IMR-90 (cell line): ENCODE data around the gene PLD4. TPM values are rescaled to one million over a fixed set of nuclear protein-coding genes. Genes with fewer than 3 reads are reported as not detected.

Experiments
- ATAC-seq: fragments of 200-7000 bp; cut with Tn5 transposase; 2 replicates; pipeline ENCODE4 v1.9.1; 2020; ENCODE audit warnings: low read depth, mild to moderate bottlenecking, moderate library complexity
- BruUV-seq: library from RNA; stranded (reverse); fragments of 400-500 nt; replicated peaks from 2 replicates; lab custom pipeline; 2021; lab: Mats Ljungman, UMichigan
- CTCF ChIA-PET: fragments of 300-600 bp; formaldehyde crosslinking; extraction: SDS; loops from one replicate; lab custom pipeline; 2021; ENCODE audit warnings: antibody characterized with exemption; lab: Yijun Ruan, JAX
- POLR2A ChIA-PET: fragments of 300-600 bp; sonication (Branson Sonifier 250); formaldehyde crosslinking; loops from one replicate; lab custom pipeline; 2022; ENCODE audit warnings: antibody characterized with exemption; ENCODE audit not compliant: unreplicated experiment; lab: Charles Lee
- DNase-seq: peaks from one replicate; pipeline ENCODE4 v3.0.0; 2013
- H2AFZ ChIP-seq: replicated peaks from 2 replicates; pipeline ENCODE3; 2013; ENCODE audit warnings: low read length, mild to moderate bottlenecking; ENCODE audit not compliant: poor library complexity
- H2AK5ac ChIP-seq: 2 replicates; pipeline ENCODE4 v1.6.1; 2013; ENCODE audit warnings: low read depth, low read length, inconsistent platforms
- H2AK9ac ChIP-seq: replicated peaks from 2 replicates; pipeline ENCODE3; 2013; ENCODE audit warnings: mild to moderate bottlenecking, low read depth, low read length, moderate library complexity; ENCODE audit not compliant: poor library complexity
- H2BK120ac ChIP-seq: 2 replicates; pipeline ENCODE4 v1.6.1; 2013; ENCODE audit warnings: low read depth, low read length, inconsistent platforms
- H2BK15ac ChIP-seq: 3 replicates; pipeline ENCODE4 v1.6.1; 2013; ENCODE audit warnings: low read depth, low read length, inconsistent platforms
- H2BK20ac ChIP-seq: 2 replicates; pipeline ENCODE4 v1.6.1; 2013; ENCODE audit warnings: low read depth, mild to moderate bottlenecking, inconsistent platforms, low read length, moderate library complexity
- H2BK5ac ChIP-seq: 2 replicates; pipeline ENCODE4 v1.6.1; 2013; ENCODE audit warnings: mild to moderate bottlenecking, low read depth, low read length, inconsistent platforms; ENCODE audit not compliant: poor library complexity, severe bottlenecking
- H3K14ac ChIP-seq: replicated peaks from 2 replicates; pipeline ENCODE4 v1.6.1; 2013; ENCODE audit warnings: low read depth, low read length, inconsistent platforms
- H3K18ac ChIP-seq: 2 replicates; pipeline ENCODE4 v1.6.1; 2013; ENCODE audit warnings: low read depth, low read length, control low read depth
- H3K23ac ChIP-seq: 2 replicates; pipeline ENCODE4 v1.6.1; 2013; ENCODE audit warnings: low read depth, low read length, inconsistent platforms
- H3K27ac ChIP-seq: 2 replicates; pipeline ENCODE4 v1.5.1; 2013; ENCODE audit warnings: mild to moderate bottlenecking, control low read depth, low read length; ENCODE audit not compliant: insufficient read depth
- H3K27me3 ChIP-seq: 2 replicates; pipeline ENCODE4 v1.6.1; 2013; ENCODE audit warnings: low read length; ENCODE audit not compliant: control insufficient read depth, insufficient read depth
- H3K36me3 ChIP-seq: 2 replicates; pipeline ENCODE4 v1.6.1; 2013; ENCODE audit warnings: low read length, mixed read lengths; ENCODE audit not compliant: control insufficient read depth, insufficient read depth
- H3K4ac ChIP-seq: 2 replicates; pipeline ENCODE4 v1.6.1; 2013; ENCODE audit warnings: low read depth, low read length, inconsistent platforms
- H3K4me1 ChIP-seq: 2 replicates; pipeline ENCODE4 v1.6.1; 2013; ENCODE audit warnings: low read length, mixed read lengths; ENCODE audit not compliant: control insufficient read depth, insufficient read depth
- H3K4me2 ChIP-seq: 2 replicates; pipeline ENCODE4 v1.6.1; 2013; ENCODE audit warnings: low read depth, mild to moderate bottlenecking, control low read depth, low read length, moderate library complexity
- H3K4me3 ChIP-seq: 2 replicates; pipeline ENCODE4 v1.5.1; 2013; ENCODE audit warnings: low read depth, mild to moderate bottlenecking, control low read depth, low read length, moderate library complexity; ENCODE audit not compliant: insufficient read depth
- H3K56ac ChIP-seq: 2 replicates; pipeline ENCODE4 v1.6.1; 2013; ENCODE audit warnings: low read length, inconsistent platforms; ENCODE audit not compliant: insufficient read depth; ENCODE audit errors: extremely low read depth
- H3K79me1 ChIP-seq, 2 experiments: 2 replicates each; pipeline ENCODE4 v1.6.1; 2013; ENCODE audit warnings: low read length in 2 of 2, inconsistent platforms in 1 of 2, low read depth in 1 of 2
- H3K9ac ChIP-seq: 2 replicates; pipeline ENCODE4 v1.6.1; 2013; ENCODE audit warnings: low read depth, low read length, control low read depth
- H3K9me1 ChIP-seq: 2 replicates; pipeline ENCODE4 v1.6.1; 2013; ENCODE audit warnings: low read length, inconsistent platforms; ENCODE audit not compliant: insufficient read depth
- H3K9me3 ChIP-seq: 2 replicates; pipeline ENCODE4 v1.6.1; 2013; ENCODE audit warnings: low read length; ENCODE audit not compliant: control insufficient read depth, insufficient read depth
- H4K20me1 ChIP-seq: 2 replicates; pipeline ENCODE4 v1.6.1; 2013; ENCODE audit warnings: low read length, inconsistent platforms; ENCODE audit not compliant: insufficient read depth
- H4K5ac ChIP-seq: 2 replicates; pipeline ENCODE4 v1.6.1; 2013; ENCODE audit warnings: mild to moderate bottlenecking, low read depth, low read length, control low read depth
- H4K8ac ChIP-seq, 2 experiments: 2 replicates each; pipeline ENCODE4 v1.6.1; 2013; ENCODE audit warnings: low read depth in 2 of 2, low read length in 2 of 2, control low read depth in 1 of 2, inconsistent platforms in 1 of 2
- H4K91ac ChIP-seq: 2 replicates; pipeline ENCODE4 v1.6.1; 2013; ENCODE audit warnings: low read depth, low read length, inconsistent platforms; ENCODE audit not compliant: insufficient read depth
- BHLHE40 ChIP-seq: fragments of 150-350 bp; IDR thresholded peaks from 2 replicates; pipeline ENCODE4 v1.6.1; 2016; ENCODE audit warnings: mild to moderate bottlenecking, low read depth, low read length
- CEBPB ChIP-seq: IDR thresholded peaks from 2 replicates; pipeline ENCODE4 v1.6.1; 2012; ENCODE audit warnings: low read depth, low read length, improper control_type of control experiment
- CHD1 ChIP-seq: IDR thresholded peaks from 2 replicates; pipeline ENCODE4 v1.6.1; 2012; ENCODE audit warnings: low read depth, low read length, improper control_type of control experiment
- CTCF ChIP-seq: conservative IDR thresholded peaks from 2 replicates; pipeline ENCODE4 v1.5.1; 2012; ENCODE audit warnings: mild to moderate bottlenecking, low read depth, low read length, improper control_type of control experiment
- ELK1 ChIP-seq: fragments of 150-350 bp; IDR thresholded peaks from 2 replicates; pipeline ENCODE4 v1.6.1; 2016; ENCODE audit warnings: low read depth, mild to moderate bottlenecking, low read length, moderate library complexity, borderline replicate concordance
- FOS ChIP-seq: fragments of 150-350 bp; IDR thresholded peaks from 2 replicates; pipeline ENCODE4 v1.6.1; 2016; ENCODE audit warnings: low read depth, low read length
- MAFK ChIP-seq: IDR thresholded peaks from 2 replicates; pipeline ENCODE4 v1.6.1; 2012; ENCODE audit warnings: low read depth, low read length, improper control_type of control experiment
- MAZ ChIP-seq: IDR thresholded peaks from 2 replicates; pipeline ENCODE4 v1.6.1; 2012; ENCODE audit warnings: low read depth, mild to moderate bottlenecking, low read length, improper control_type of control experiment, moderate library complexity, borderline replicate concordance
- MXI1 ChIP-seq: IDR thresholded peaks from 2 replicates; pipeline ENCODE4 v1.6.1; 2012; ENCODE audit warnings: low read depth, mild to moderate bottlenecking, low read length, moderate library complexity, borderline replicate concordance
- NFE2L2 ChIP-seq: fragments of 150-350 bp; IDR thresholded peaks from 2 replicates; pipeline ENCODE4 v1.6.1; 2016; ENCODE audit warnings: low read depth, mild to moderate bottlenecking, low read length
- POLR2A ChIP-seq: IDR thresholded peaks from 2 replicates; pipeline ENCODE4 v1.6.1; 2012; ENCODE audit warnings: mild to moderate bottlenecking, low read depth, low read length
- RAD21 ChIP-seq: IDR thresholded peaks from 2 replicates; pipeline ENCODE4 v1.6.1; 2012; ENCODE audit warnings: low read length, improper control_type of control experiment
- RCOR1 ChIP-seq: IDR thresholded peaks from 2 replicates; pipeline ENCODE4 v1.6.1; 2012; ENCODE audit warnings: mild to moderate bottlenecking, low read length, improper control_type of control experiment; ENCODE audit not compliant: insufficient replicate concordance
- RFX5 ChIP-seq: IDR thresholded peaks from 2 replicates; pipeline ENCODE4 v1.8.0; 2012; ENCODE audit warnings: low read depth, mild to moderate bottlenecking, low read length, moderate library complexity
- SMC3 ChIP-seq: fragments of 150-350 bp; IDR thresholded peaks from 2 replicates; pipeline ENCODE4 v1.6.1; 2016; ENCODE audit warnings: low read depth, mild to moderate bottlenecking, antibody characterized with exemption, low read length, moderate library complexity
- USF2 ChIP-seq: fragments of 150-350 bp; IDR thresholded peaks from 2 replicates; pipeline ENCODE4 v1.6.1; 2017; ENCODE audit warnings: mild to moderate bottlenecking, antibody characterized with exemption, low read length, low read depth
- WGBS, 2 experiments: methylation state at CpG; one replicate each; pipeline versions ENCODE4 v1.1.5 to v1.1.7; 2013; ENCODE audit warnings: missing lambda C conversion rate in 2 of 2; ENCODE audit not compliant: insufficient read length in 1 of 2; ENCODE audit errors: extremely low coverage in 2 of 2; 5-methylcytosine and 5-hydroxymethylcytosine counted together
- dilution Hi-C: fragments of 300-500 bp; cut with HindIII; formaldehyde crosslinking; loops from one replicate; pipeline ENCODE4 v1.14.3; 2018; ENCODE audit warnings: low sequenced_read_pairs; ENCODE audit not compliant: unreplicated experiment
- in situ Hi-C: fragments of 300-500 bp; cut with MboI; formaldehyde crosslinking; loops from 3 replicates; pipeline ENCODE4 v1.14.3; 2019; ENCODE audit warnings: low sequenced_read_pairs, inconsistent platforms, mixed read lengths
- intact Hi-C: fragments of 100-400 bp; cut with micrococcal nuclease; formaldehyde crosslinking; loops from 2 replicates; pipeline ENCODE4 v1.10.0; 2022
- polyA plus RNA-seq, 3 experiments: library from polyadenylated mRNA; depleted of rRNA; stranded (reverse); fragments of >200 nt; gene quantifications; 2 replicates each; pipeline ENCODE4 v1.2.3, GENCODE V29; 2012; ENCODE audit warnings: low replicate concordance in 1 of 3
- total RNA-seq: library from RNA; depleted of rRNA; stranded (reverse); fragments of >200 nt; gene quantifications from 2 replicates; pipeline ENCODE4 v1.2.3, GENCODE V29; 2012

Gene PLD4
- total and polyA plus RNA-seq, 2 of the 4 experiments (the other 2 are of a cell fraction): 0.05 TPM; not detected in 1

- no peak overlapping the region for H2BK5ac ChIP-seq
- H3K4me2 ChIP-seq: no peak overlapping the region
- intact Hi-C loops: no loop called here
- H3K4me3 ChIP-seq: no peak overlapping the region
- dilution Hi-C loops: no loop called here
- H2AK5ac ChIP-seq: no peak overlapping the region
- in situ Hi-C loops: no loop called here
- no peak overlapping the region for H3K18ac ChIP-seq
- no peak overlapping the region for H2BK20ac ChIP-seq
- no peak overlapping the region for H3K23ac ChIP-seq
- H3K27me3 ChIP-seq: no peaks in the 10 kb centered on the region
- 98% methylated on average over 7 of the region's 14 CpGs; no CpG with 5 or more reads in 1 of the 2 experiments for WGBS, 2 experiments
- H3K9me1 ChIP-seq: peaks cover 3% of the 10 kb centered on the region
- TF ChIP-seq MXI1: no peak
- no peak for TF ChIP-seq SMC3
- TF ChIP-seq POLR2A: no peak
- no peak for TF ChIP-seq MAZ
- TF ChIP-seq RFX5: no peak
- TF ChIP-seq RCOR1: no peak
- TF ChIP-seq FOS: no peak
- no peak for TF ChIP-seq NFE2L2
- TF ChIP-seq ELK1: no peak
- TF ChIP-seq BHLHE40: no peak
- TF ChIP-seq CHD1: no peak
- TF ChIP-seq USF2: no peak
- no peak for TF ChIP-seq MAFK
- TF ChIP-seq RAD21: no peak
- TF ChIP-seq CTCF: no peak
- TF ChIP-seq CEBPB: no peak
- BruUV-seq: no TSS peak
- peaks cover 5% of the 10 kb centered on the region for H3K4me1 ChIP-seq
- DNase-seq (no peak), ATAC-seq (no peak)
- no peak overlapping the region for H3K27ac ChIP-seq
- H4K5ac ChIP-seq: no peak overlapping the region
- no peaks in the 10 kb centered on the region; the same call in 1 of the 2 replicates for H3K9me3 ChIP-seq
- H3K36me3 ChIP-seq: peaks cover 21% of the 10 kb centered on the region
- H2BK15ac ChIP-seq: no peak overlapping the region
- no peak overlapping the region for H2AK9ac ChIP-seq
- H4K20me1 ChIP-seq: peaks cover 38% of the 10 kb centered on the region
- H3K79me1 ChIP-seq: peaks cover 12 to 39% of the 10 kb centered on the region in 2 experiments
- POLR2A ChIA-PET: no interaction called here
- CTCF ChIA-PET: no interaction called here
- no peak overlapping the region for H3K9ac ChIP-seq
- H3K56ac ChIP-seq: no peak overlapping the region
- no peak overlapping the region for H4K8ac ChIP-seq
- H4K91ac ChIP-seq: no peak overlapping the region
- H2AFZ ChIP-seq: no peak overlapping the region
- H3K14ac ChIP-seq: no peak overlapping the region
- H3K4ac ChIP-seq: no peak overlapping the region
- no peak overlapping the region for H2BK120ac ChIP-seq
These were observed 47.4 kb upstream of the PLD4 start for GRCh38 chr14:104877066-104877805.
